ENCODE results near the gene SGIP1. TPM values are rescaled to one million over a fixed set of nuclear protein-coding genes. Genes with fewer than 3 reads are reported as not detected.

SGIP1 gene
- total and polyA plus RNA-seq, 2 experiments from 2014 or later: 2.4 to 6.1 TPM

GRCh38 chr1:66787641-66788040 lies 253.7 kb downstream of the SGIP1 start (continued):
- TF ChIP-seq ZNF462 (CRISPR knock-in tag; IDR thresholded peaks at IDR 0.05) (no peak), REST (IDR thresholded peaks at IDR 0.05; ENCODE audit: unreplicated experiment) (no peak), EZH2phosphoT487 (IDR thresholded peaks at IDR 0.05; ENCODE audit: unreplicated experiment) (no peak), JUNB (IDR thresholded peaks at IDR 0.05; ENCODE audit: unreplicated experiment) (no peak)

GRCh38 chr1:66788231-66788939 lies 254.4 kb downstream of the SGIP1 start:
- DNase-seq (ENCODE audit: low spot score) (no peak), ATAC-seq (no peak)
- Histone ChIP-seq H3K4me2 (no peak overlapping the region), H4K20me1 (replicated peaks; ENCODE audit: insufficient read depth) (no peaks in the 10 kb centered on the region), H3K4me3 (no peak overlapping the region), H3K79me2 (replicated peaks; ENCODE audit: insufficient read depth) (no peaks in the 10 kb centered on the region), H2AFZ (no peak overlapping the region), H3K27ac (ENCODE audit: low read depth) (no peak overlapping the region), H3K27me3 (ENCODE audit: insufficient read depth) (no peaks in the 10 kb centered on the region), H3K4me1 (ENCODE audit: insufficient read depth) (no peaks in the 10 kb centered on the region), H3K9me2 (ENCODE audit: insufficient read depth) (no peaks in the 10 kb centered on the region), H3F3A (replicated peaks; ENCODE audit: low read depth) (no peaks in the 10 kb centered on the region), H3K36me3 (ENCODE audit: insufficient read depth) (no peaks in the 10 kb centered on the region)
- Mint-ChIP-seq H3K9me3 (peaks cover 2% of the 10 kb centered on the region; the same call in 1 of the 3 replicates), H3K4me3 (no peak overlapping the region), H3K36me3 (ENCODE audit: low read depth) (no peaks in the 10 kb centered on the region), H3K27ac (no peak overlapping the region), H3K4me1 (peaks cover 6% of the 10 kb centered on the region; the same call in 2 of the 3 replicates), H3K27me3 (ENCODE audit: insufficient read depth, low read depth, poor library complexity) (no peaks in the 10 kb centered on the region)
- TF ChIP-seq CTCF (conservative IDR thresholded peaks at IDR 0.05; ENCODE audit: low read depth in 2 of 2): no peak
- no peak for TF ChIP-seq POLR2AphosphoS5 (IDR thresholded peaks at IDR 0.05; ENCODE audit: low read depth)
- TF ChIP-seq EZH2 (IDR thresholded peaks at IDR 0.05; ENCODE audit: low read depth, unreplicated experiment): no peak
- TF ChIP-seq EZH2phosphoT487 (IDR thresholded peaks at IDR 0.05; ENCODE audit: unreplicated experiment): no peak

Data from GM23338 (cell line).